NT2/D1 (cell line): ENCODE data around the gene PRKAG2.

Experiments used
- SUZ12 ChIP-seq: IDR thresholded peaks from 2 replicates; pipeline ENCODE4 v1.6.1; 2011; ENCODE audit not compliant: insufficient read length, insufficient read depth; ENCODE audit errors: extremely low read depth
- YY1 ChIP-seq: IDR thresholded peaks from 2 replicates; pipeline ENCODE4 v1.6.1; 2011; ENCODE audit not compliant: insufficient read length, insufficient read depth
- ZNF274 ChIP-seq: IDR thresholded peaks from 2 replicates; pipeline ENCODE4 v1.6.1; 2011; ENCODE audit warnings: mild to moderate bottlenecking, low read depth, low read length

- TF ChIP-seq YY1: no peak
- no peak for TF ChIP-seq ZNF274
- TF ChIP-seq SUZ12: no peak
These were observed 365.6 kb downstream of the PRKAG2 start for GRCh38 chr7:151511270-151511669.
